Mesothelial cell of epicardium (in vitro differentiated cells): ENCODE results near the gene DNPH1. TPM values are rescaled to one million over a fixed set of nuclear protein-coding genes. Genes with fewer than 3 reads are reported as not detected.

ENCODE experiments used
- DNase-seq, 2 experiments: peaks; one replicate each; pipeline ENCODE4 v3.0.0; 2021; ENCODE audit warnings: low spot score in 2 of 2; ENCODE audit not compliant: unreplicated experiment in 2 of 2
- H3K27ac Mint-ChIP-seq: 2 replicates; pipeline ENCODE4 v1.8.0; 2021; ENCODE audit warnings: mixed read lengths
- H3K27me3 Mint-ChIP-seq: 2 replicates; pipeline ENCODE4 v1.8.0; 2021; ENCODE audit warnings: low read depth, mixed read lengths
- H3K36me3 Mint-ChIP-seq: 2 replicates; pipeline ENCODE4 v1.8.0; 2021; ENCODE audit warnings: mixed read lengths
- H3K4me1 Mint-ChIP-seq: 2 replicates; pipeline ENCODE4 v1.8.0; 2021; ENCODE audit warnings: mixed read lengths
- H3K4me3 Mint-ChIP-seq: 2 replicates; pipeline ENCODE4 v1.8.0; 2021; ENCODE audit warnings: mild to moderate bottlenecking, moderate library complexity, mixed read lengths
- H3K9me3 Mint-ChIP-seq: 2 replicates; pipeline ENCODE4 v1.8.0; 2021; ENCODE audit warnings: mixed read lengths
- CTCF ChIP-seq: fragments of 200-600 bp; sonication (generic); IDR thresholded peaks from one replicate; pipeline ENCODE4 v1.5.0; 2021; ENCODE audit warnings: antibody characterized with exemption; ENCODE audit not compliant: unreplicated experiment
- total RNA-seq: library from RNA; stranded (reverse); gene quantifications from 3 replicates; pipeline ENCODE4 v1.2.1, GENCODE V29; 2021

Gene DNPH1
- total RNA-seq, 1 donor from 2014 or later = 52.3 TPM

DNA sequence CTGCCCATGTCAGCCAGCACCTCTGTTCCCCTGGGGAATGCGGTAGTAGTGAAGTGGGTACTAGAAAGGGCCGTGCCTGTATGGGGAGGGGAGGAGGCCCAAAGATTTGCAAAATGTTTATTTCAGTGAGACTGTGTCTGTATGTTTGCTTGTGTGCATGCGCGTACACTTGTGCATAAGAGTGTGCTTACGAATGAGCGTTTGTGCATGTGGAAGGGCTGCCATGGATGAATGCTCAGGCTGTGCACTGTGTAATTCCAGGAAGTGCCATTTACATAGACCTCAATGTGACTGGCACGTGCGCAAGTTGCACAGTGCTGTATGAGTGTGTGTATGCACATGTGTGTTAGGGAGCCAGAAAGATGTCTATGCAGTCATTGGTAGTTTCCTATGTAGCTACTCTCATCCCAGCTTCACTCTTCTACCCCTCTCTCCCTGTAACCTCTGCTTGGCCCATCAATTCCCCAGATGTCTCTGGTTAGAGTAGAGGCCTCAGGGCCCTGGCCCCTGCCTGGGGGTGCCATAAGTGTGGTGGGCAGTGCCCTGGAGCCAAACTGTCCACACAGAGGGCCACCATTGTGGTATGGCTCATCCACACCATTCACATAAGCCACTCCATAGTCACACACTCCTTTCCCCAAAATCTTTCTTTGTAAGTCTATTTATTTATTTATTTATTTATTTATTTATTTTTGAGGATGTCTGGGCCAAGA lies 42.0 kb upstream of the DNPH1 start:
- Mint-ChIP-seq H3K4me3 (no peak overlapping the region), H3K27me3 (peaks cover 52% of the 10 kb centered on the region), H3K4me1 (peaks cover 47% of the 10 kb centered on the region), H3K36me3 (no peaks in the 10 kb centered on the region), H3K9me3 (no peaks in the 10 kb centered on the region), H3K27ac (no peak overlapping the region)
- TF ChIP-seq CTCF = no peak
- DNase-seq = no peak

GRCh38 chr6:43269273-43270007 lies 40.2 kb upstream of the DNPH1 start:
- DNase-seq = peak in 1 of 2 experiments; percentile 59
- no peak for TF ChIP-seq CTCF
- H3K27me3 Mint-ChIP-seq = peaks cover 35% of the 10 kb centered on the region
- peak overlapping the region; percentile 26 for H3K4me3 Mint-ChIP-seq
- H3K27ac Mint-ChIP-seq = no peak overlapping the region
- no peaks in the 10 kb centered on the region for H3K36me3 Mint-ChIP-seq
- H3K4me1 Mint-ChIP-seq = peaks cover 40% of the 10 kb centered on the region
- no peaks in the 10 kb centered on the region for H3K9me3 Mint-ChIP-seq

GRCh38 chr6:43268782-43269272 lies 39.5 kb upstream of the DNPH1 start:
- no peak for DNase-seq
- H3K27ac Mint-ChIP-seq = no peak overlapping the region
- peak overlapping the region; percentile 26 for H3K4me3 Mint-ChIP-seq
- peaks cover 29% of the 10 kb centered on the region for H3K27me3 Mint-ChIP-seq
- H3K9me3 Mint-ChIP-seq = no peaks in the 10 kb centered on the region
- no peak for TF ChIP-seq CTCF
- H3K36me3 Mint-ChIP-seq = no peaks in the 10 kb centered on the region
- peaks cover 40% of the 10 kb centered on the region for H3K4me1 Mint-ChIP-seq

GRCh38 chr6:43268355-43268700 lies 39.0 kb upstream of the DNPH1 start:
- H3K4me1 Mint-ChIP-seq = peaks cover 40% of the 10 kb centered on the region
- DNase-seq = no peak
- H3K9me3 Mint-ChIP-seq = no peaks in the 10 kb centered on the region
- no peak overlapping the region for H3K27ac Mint-ChIP-seq
- H3K4me3 Mint-ChIP-seq = no peak overlapping the region
- TF ChIP-seq CTCF = no peak
- no peaks in the 10 kb centered on the region for H3K36me3 Mint-ChIP-seq
- peaks cover 24% of the 10 kb centered on the region for H3K27me3 Mint-ChIP-seq

- no peaks in the 10 kb centered on the region for H3K9me3 Mint-ChIP-seq
- no peak overlapping the region for H3K27ac Mint-ChIP-seq
- no peak overlapping the region for H3K4me3 Mint-ChIP-seq
- peaks cover 19% of the 10 kb centered on the region for H3K27me3 Mint-ChIP-seq
- H3K36me3 Mint-ChIP-seq = no peaks in the 10 kb centered on the region
- H3K4me1 Mint-ChIP-seq = peaks cover 40% of the 10 kb centered on the region
- TF ChIP-seq CTCF = no peak
- no peak for DNase-seq
Measured at GRCh38 chr6:43267619-43268354, 38.5 kb upstream of the DNPH1 start.
